Progenitor cell of endocrine pancreas (in vitro differentiated cells): ENCODE data around the gene SELENOS. TPM values are rescaled to one million over a fixed set of nuclear protein-coding genes. Genes with fewer than 3 reads are reported as not detected.
"Not testable (repeated sequence)": the region's sequence is repeated elsewhere in the genome, so short reads cannot be mapped to it uniquely, and the experiment has no call there.

ENCODE experiments used
- DNase-seq: peaks from one replicate; pipeline ENCODE4 v3.0.0; 2021; ENCODE audit warnings: low spot score; ENCODE audit not compliant: unreplicated experiment
- H3K27ac Mint-ChIP-seq: 2 replicates; pipeline ENCODE4 v1.8.0; 2021; ENCODE audit warnings: mild to moderate bottlenecking, moderate library complexity, mixed read lengths
- H3K27me3 Mint-ChIP-seq: 2 replicates; pipeline ENCODE4 v1.8.0; 2021; ENCODE audit warnings: mixed read lengths
- H3K36me3 Mint-ChIP-seq: 2 replicates; pipeline ENCODE4 v1.8.0; 2022; ENCODE audit warnings: mixed read lengths; ENCODE audit not compliant: insufficient read depth
- H3K4me1 Mint-ChIP-seq: 2 replicates; pipeline ENCODE4 v1.8.0; 2021; ENCODE audit warnings: low read depth, mixed read lengths
- H3K4me3 Mint-ChIP-seq: 2 replicates; pipeline ENCODE4 v1.8.0; 2021; ENCODE audit warnings: low read depth, mild to moderate bottlenecking, moderate library complexity, mixed read lengths
- H3K9me3 Mint-ChIP-seq: 2 replicates; pipeline ENCODE4 v1.8.0; 2021; ENCODE audit warnings: low read depth, mixed read lengths
- total RNA-seq: library from RNA; stranded (reverse); gene quantifications from 2 replicates; pipeline ENCODE4 v1.2.1, GENCODE V29; 2021
- TF ChIP-seq, protein P1 (sequence below): fragments of 200-600 bp; sonication (generic); IDR thresholded peaks from one replicate; pipeline ENCODE4 v1.5.0; 2021; ENCODE audit warnings: antibody characterized with exemption, mild to moderate bottlenecking; ENCODE audit not compliant: unreplicated experiment

SELENOS gene
- total RNA-seq, 1 donor from 2014 or later = 51.9 TPM

GRCh38 chr15:101293122-101293521 lies 15.8 kb upstream of the SELENOS start:
- DNase-seq = no peak
- Mint-ChIP-seq H3K4me3 (peak overlapping the region; percentile 97), H3K4me1 (peaks cover 21% of the 10 kb centered on the region), H3K36me3 (peaks cover 12% of the 10 kb centered on the region), H3K27me3 (no peaks in the 10 kb centered on the region), H3K9me3 (no peaks in the 10 kb centered on the region), H3K27ac (peak overlapping the region; percentile 94)
- TF ChIP-seq, protein P1, sequence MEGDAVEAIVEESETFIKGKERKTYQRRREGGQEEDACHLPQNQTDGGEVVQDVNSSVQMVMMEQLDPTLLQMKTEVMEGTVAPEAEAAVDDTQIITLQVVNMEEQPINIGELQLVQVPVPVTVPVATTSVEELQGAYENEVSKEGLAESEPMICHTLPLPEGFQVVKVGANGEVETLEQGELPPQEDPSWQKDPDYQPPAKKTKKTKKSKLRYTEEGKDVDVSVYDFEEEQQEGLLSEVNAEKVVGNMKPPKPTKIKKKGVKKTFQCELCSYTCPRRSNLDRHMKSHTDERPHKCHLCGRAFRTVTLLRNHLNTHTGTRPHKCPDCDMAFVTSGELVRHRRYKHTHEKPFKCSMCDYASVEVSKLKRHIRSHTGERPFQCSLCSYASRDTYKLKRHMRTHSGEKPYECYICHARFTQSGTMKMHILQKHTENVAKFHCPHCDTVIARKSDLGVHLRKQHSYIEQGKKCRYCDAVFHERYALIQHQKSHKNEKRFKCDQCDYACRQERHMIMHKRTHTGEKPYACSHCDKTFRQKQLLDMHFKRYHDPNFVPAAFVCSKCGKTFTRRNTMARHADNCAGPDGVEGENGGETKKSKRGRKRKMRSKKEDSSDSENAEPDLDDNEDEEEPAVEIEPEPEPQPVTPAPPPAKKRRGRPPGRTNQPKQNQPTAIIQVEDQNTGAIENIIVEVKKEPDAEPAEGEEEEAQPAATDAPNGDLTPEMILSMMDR = no peak

- TF ChIP-seq, protein P1 = peak; percentile 61
- H3K27me3 Mint-ChIP-seq = no peaks in the 10 kb centered on the region
- H3K9me3 Mint-ChIP-seq = no peaks in the 10 kb centered on the region
- peak overlapping the region; percentile 4 for H3K27ac Mint-ChIP-seq
- H3K4me3 Mint-ChIP-seq = no peak overlapping the region
- DNase-seq = no peak
- H3K4me1 Mint-ChIP-seq = peaks cover 10% of the 10 kb centered on the region
- peaks cover 28% of the 10 kb centered on the region for H3K36me3 Mint-ChIP-seq
These were observed 11.7 kb upstream of the SELENOS start for GRCh38 chr15:101288905-101289513.

GRCh38 chr15:101287342-101287741 lies 10.1 kb upstream of the SELENOS start:
- DNase-seq, H3K4me1 Mint-ChIP-seq, H3K27me3 Mint-ChIP-seq, H3K27ac Mint-ChIP-seq, H3K4me3 Mint-ChIP-seq, H3K9me3 Mint-ChIP-seq: not testable (repeated sequence)
- H3K36me3 Mint-ChIP-seq = peaks cover 30% of the 10 kb centered on the region

DNA sequence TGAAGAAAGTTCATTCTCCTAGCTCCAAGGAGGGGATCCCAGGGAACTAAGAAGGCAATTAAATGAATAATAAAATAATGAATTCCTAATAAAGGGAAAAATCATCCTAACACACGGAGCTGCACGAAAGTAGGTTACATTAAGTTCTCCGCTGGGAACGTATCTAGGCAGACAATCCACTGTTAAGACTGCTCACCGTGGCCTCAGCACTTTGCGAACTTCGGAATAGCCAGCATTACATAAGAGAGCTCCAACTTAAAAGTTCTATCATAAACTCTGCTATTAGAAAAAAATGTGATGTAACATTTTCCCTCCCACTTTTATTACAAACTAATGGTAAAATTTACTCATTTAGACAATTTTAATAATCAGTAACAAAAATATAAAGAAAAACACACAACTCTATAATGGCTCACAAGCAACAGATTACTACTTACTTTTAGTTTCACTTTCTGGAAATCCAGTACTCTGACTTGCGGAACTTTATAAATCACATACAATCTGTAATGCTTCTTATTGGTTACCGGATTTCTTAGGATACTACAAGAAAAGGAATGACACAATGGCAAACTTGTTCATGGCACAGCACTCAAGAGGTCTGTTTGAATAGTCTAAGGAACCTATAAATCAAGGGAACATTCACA lies 9.3 kb upstream of the SELENOS start:
- H3K27me3 Mint-ChIP-seq = no peaks in the 10 kb centered on the region
- no peaks in the 10 kb centered on the region for H3K4me1 Mint-ChIP-seq
- no peak overlapping the region for H3K27ac Mint-ChIP-seq
- H3K9me3 Mint-ChIP-seq = no peaks in the 10 kb centered on the region
- DNase-seq = no peak
- no peak overlapping the region for H3K4me3 Mint-ChIP-seq
- TF ChIP-seq, protein P1 = no peak
- H3K36me3 Mint-ChIP-seq = peaks cover 32% of the 10 kb centered on the region

DNA sequence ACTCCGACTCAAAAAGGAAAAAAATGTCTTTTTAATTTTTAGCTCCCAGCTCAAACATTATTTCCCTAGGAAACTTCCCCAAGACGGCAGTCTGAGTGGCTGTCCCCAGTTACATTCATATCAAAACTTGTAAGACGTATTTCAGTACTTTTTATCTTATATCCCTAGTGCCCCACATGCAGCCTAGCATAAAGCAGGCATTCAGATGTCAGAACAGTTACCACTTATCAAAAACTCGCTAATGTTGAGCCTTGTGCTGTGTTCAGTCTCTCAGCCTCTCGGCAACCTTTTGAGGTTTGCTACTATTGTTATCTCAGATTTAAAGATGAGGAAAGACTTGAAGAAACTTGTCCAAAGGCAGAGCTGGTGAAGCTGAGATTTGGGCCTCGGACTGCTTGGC lies 6.6 kb upstream of the SELENOS start:
- Mint-ChIP-seq H3K27me3 (no peaks in the 10 kb centered on the region), H3K4me3 (no peak overlapping the region), H3K4me1 (no peaks in the 10 kb centered on the region), H3K9me3 (no peaks in the 10 kb centered on the region), H3K36me3 (peaks cover 28% of the 10 kb centered on the region), H3K27ac (no peak overlapping the region)
- TF ChIP-seq, protein P1 = no peak
- no peak for DNase-seq

DNA sequence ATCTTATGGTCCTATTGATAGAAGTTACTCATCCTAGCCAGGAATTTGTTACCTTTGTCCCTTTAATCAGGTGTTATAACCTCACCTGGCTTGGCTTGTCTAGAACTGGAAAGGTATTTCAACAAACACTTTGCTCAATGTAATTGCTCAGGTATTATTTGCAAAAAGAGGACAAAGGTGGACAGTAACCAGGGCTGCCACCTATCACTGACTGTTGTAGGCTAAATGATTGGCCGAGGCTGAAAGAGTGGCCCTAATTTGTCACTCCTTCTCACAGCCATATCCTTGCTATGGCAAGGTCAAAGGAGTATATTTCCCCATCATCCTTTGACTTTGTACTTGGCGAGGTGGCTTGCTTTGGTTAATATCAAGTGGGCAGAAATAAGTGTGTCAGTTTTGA lies 2.7 kb upstream of the SELENOS start:
- Mint-ChIP-seq H3K27ac (no peak overlapping the region), H3K36me3 (peaks cover 9% of the 10 kb centered on the region), H3K9me3 (no peaks in the 10 kb centered on the region), H3K27me3 (no peaks in the 10 kb centered on the region), H3K4me3 (no peak overlapping the region), H3K4me1 (peaks cover 6% of the 10 kb centered on the region)
- TF ChIP-seq, protein P1 = no peak
- no peak for DNase-seq
